ENCODE results near the gene CHD3. TPM values are rescaled to one million over a fixed set of nuclear protein-coding genes. Genes with fewer than 3 reads are reported as not detected.
A peak's percentile ranks its signal among the peaks of the same experiment; 100 is the strongest.

Gene CHD3
- total and polyA plus RNA-seq, 2 of the 13 experiments (the other 11 are each of a cell fraction or from before 2014, with no cell fraction given): 2.7 to 3.7 TPM

GRCh38 chr17:7843536-7844291 is 44.9 kb upstream of the CHD3 start (continued):
- TF ChIP-seq PBX3 (CRISPR knock-in tag; IDR thresholded peaks at IDR 0.05; ENCODE audit: borderline replicate concordance) (no peak), ATF5 (CRISPR knock-in tag; IDR thresholded peaks at IDR 0.05; ENCODE audit: low read depth) (no peak), KLF9 (CRISPR knock-in tag; IDR thresholded peaks at IDR 0.05; ENCODE audit: low read depth) (no peak), ERF (CRISPR knock-in tag; IDR thresholded peaks at IDR 0.05) (no peak), E2F2 (CRISPR knock-in tag; IDR thresholded peaks at IDR 0.05; ENCODE audit: borderline replicate concordance) (no peak), SMAD9 (CRISPR knock-in tag; IDR thresholded peaks at IDR 0.05) (0 out of 2 replicates have a peak, but pooled peaks have one; percentile 59), TEAD3 (CRISPR knock-in tag; optimal IDR thresholded peaks at IDR 0.05; ENCODE audit: borderline replicate concordance) (no peak), ZNF251 (CRISPR knock-in tag; IDR thresholded peaks at IDR 0.05) (no peak), ZNF574 (CRISPR knock-in tag; IDR thresholded peaks at IDR 0.05) (no peak), MEIS2 (CRISPR knock-in tag; IDR thresholded peaks at IDR 0.05) (peak; percentile 18; the same call in 1 of the 2 replicates), TGIF2 (CRISPR knock-in tag; IDR thresholded peaks at IDR 0.05) (no peak), ZSCAN5A (CRISPR knock-in tag; IDR thresholded peaks at IDR 0.05; ENCODE audit: borderline replicate concordance) (no peak), ZNF256 (CRISPR knock-in tag; conservative IDR thresholded peaks at IDR 0.05) (no peak), ZBTB7A (CRISPR knock-in tag; IDR thresholded peaks at IDR 0.05) (peak; percentile 29; the same call in 1 of the 2 replicates), HNF1A (IDR thresholded peaks at IDR 0.05; ENCODE audit: low read depth) (no peak), HNF1A (CRISPR knock-in tag; IDR thresholded peaks at IDR 0.05; ENCODE audit: borderline replicate concordance) (no peak), NRL (CRISPR knock-in tag; IDR thresholded peaks at IDR 0.05; ENCODE audit: borderline replicate concordance) (no peak), POLR2AphosphoS5 (IDR thresholded peaks at IDR 0.05; ENCODE audit: low read depth, low read length) (peak; percentile 60; the same call in 1 of the 2 replicates)
